ENCODE data around the gene HIGD1B.

Gene HIGD1B

DNA sequence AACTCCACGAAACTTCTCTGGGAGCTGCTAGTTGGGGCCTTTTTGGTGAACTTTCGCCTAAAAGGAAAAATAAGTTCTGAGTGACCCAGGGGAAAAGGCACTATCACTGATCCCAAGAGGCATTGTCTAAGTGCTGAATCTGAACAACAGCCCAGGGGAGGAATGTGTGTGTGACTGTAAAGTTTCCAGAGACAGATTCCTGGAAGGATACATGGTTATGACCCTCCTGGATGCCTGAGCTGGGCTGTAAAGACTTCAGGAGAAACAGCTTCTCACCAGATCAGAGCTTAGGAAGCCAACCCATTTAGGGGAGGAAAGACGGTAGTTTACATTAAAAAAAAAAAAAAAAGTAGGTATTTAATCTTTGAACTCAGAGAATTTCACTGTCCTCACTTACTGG lies 20.2 kb downstream of the HIGD1B start:
- Histone ChIP-seq H3K9me3 (ENCODE audit: insufficient read depth, low read length) (no peaks in the 10 kb centered on the region), H3K36me3 (replicated peaks; ENCODE audit: low read depth, low read length) (peaks cover 57% of the 10 kb centered on the region), H3K9ac (ENCODE audit: low read length) (no peak overlapping the region), H3K4me3 (ENCODE audit: low read length) (no peak overlapping the region), H3K4me1 (ENCODE audit: low read length) (no peaks in the 10 kb centered on the region), H3K27ac (ENCODE audit: low read length) (no peak overlapping the region), H2AFZ (ENCODE audit: low read depth, low read length) (no peak overlapping the region), H3K27me3 (ENCODE audit: low read depth, low read length) (no peaks in the 10 kb centered on the region), H3K4me2 (ENCODE audit: low read length) (no peak overlapping the region), H3K79me2 (ENCODE audit: low read length) (no peaks in the 10 kb centered on the region), H4K20me1 (ENCODE audit: insufficient read depth, low read length) (no peaks in the 10 kb centered on the region)
- no peak for TF ChIP-seq EZH2phosphoT487 (IDR thresholded peaks at IDR 0.05; ENCODE audit: low read depth)
- TF ChIP-seq, protein P1, sequence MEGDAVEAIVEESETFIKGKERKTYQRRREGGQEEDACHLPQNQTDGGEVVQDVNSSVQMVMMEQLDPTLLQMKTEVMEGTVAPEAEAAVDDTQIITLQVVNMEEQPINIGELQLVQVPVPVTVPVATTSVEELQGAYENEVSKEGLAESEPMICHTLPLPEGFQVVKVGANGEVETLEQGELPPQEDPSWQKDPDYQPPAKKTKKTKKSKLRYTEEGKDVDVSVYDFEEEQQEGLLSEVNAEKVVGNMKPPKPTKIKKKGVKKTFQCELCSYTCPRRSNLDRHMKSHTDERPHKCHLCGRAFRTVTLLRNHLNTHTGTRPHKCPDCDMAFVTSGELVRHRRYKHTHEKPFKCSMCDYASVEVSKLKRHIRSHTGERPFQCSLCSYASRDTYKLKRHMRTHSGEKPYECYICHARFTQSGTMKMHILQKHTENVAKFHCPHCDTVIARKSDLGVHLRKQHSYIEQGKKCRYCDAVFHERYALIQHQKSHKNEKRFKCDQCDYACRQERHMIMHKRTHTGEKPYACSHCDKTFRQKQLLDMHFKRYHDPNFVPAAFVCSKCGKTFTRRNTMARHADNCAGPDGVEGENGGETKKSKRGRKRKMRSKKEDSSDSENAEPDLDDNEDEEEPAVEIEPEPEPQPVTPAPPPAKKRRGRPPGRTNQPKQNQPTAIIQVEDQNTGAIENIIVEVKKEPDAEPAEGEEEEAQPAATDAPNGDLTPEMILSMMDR (IDR thresholded peaks at IDR 0.05; ENCODE audit: low read depth, low read length): no peak

DNA sequence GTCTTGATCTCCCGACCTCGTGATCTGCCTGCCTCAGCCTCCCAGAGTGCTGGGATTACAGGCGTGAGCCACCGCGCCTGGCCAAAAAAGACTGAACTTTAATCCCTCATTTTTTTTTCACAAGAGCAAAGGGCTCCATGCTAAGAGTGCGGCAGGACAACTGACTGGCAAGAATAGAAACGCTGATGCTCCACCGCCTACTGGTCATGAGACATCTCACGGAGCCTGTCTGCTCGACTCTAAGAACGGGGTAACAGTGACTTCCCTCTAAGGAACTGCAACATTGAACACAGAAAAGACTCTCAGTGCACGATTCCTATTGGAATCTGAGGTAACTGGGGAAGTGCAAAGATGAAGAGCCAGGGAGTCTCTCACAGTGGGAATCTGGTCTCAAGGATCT lies 23.9 kb downstream of the HIGD1B start:
- Histone ChIP-seq H2AFZ (ENCODE audit: low read depth, low read length) (no peak overlapping the region), H3K4me1 (ENCODE audit: low read length) (no peaks in the 10 kb centered on the region), H3K36me3 (replicated peaks; ENCODE audit: low read depth, low read length) (peaks cover 59% of the 10 kb centered on the region), H3K9me3 (ENCODE audit: insufficient read depth, low read length) (no peaks in the 10 kb centered on the region), H3K27ac (ENCODE audit: low read length) (no peak overlapping the region), H3K27me3 (ENCODE audit: low read depth, low read length) (no peaks in the 10 kb centered on the region), H3K9ac (ENCODE audit: low read length) (no peak overlapping the region), H3K4me3 (ENCODE audit: low read length) (no peak overlapping the region), H4K20me1 (ENCODE audit: insufficient read depth, low read length) (no peaks in the 10 kb centered on the region), H3K4me2 (ENCODE audit: low read length) (no peak overlapping the region), H3K79me2 (ENCODE audit: low read length) (no peaks in the 10 kb centered on the region)
- TF ChIP-seq, protein P1 (IDR thresholded peaks at IDR 0.05; ENCODE audit: low read depth, low read length): no peak
- no peak for TF ChIP-seq EZH2phosphoT487 (IDR thresholded peaks at IDR 0.05; ENCODE audit: low read depth)

DNA sequence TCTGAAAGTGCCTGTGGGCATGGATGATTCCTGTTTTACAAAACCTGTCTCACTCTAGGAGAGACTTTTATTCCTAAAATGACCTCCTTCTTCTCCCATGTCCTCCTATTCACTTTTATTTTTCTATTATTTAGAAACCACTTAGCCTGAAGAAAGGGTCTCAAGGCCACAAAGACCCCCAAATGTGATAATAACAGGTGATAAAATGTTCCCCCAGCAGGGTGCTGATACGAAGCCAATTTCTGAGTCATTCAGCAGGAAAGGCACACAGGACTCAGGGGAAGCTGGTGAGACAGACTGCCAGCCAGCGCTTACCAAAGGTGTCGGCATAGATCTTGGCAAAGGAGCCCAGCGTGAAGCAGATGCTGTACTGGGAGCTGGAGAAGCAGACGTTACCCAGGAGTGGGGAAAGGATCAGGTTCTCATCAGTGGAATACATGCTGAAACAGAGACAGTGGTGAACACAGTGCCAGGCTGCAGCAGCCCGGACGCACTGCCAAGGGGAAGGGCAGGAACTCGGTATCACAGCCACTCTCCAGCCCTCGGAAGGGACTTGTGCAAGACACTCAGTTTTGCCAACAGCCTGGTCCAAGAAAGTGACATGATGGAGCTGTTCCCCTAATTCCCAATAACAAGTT lies 24.6 kb downstream of the HIGD1B start:
- peaks cover 62% of the 10 kb centered on the region for H3K36me3 ChIP-seq (replicated peaks; ENCODE audit: low read depth, low read length)
- no peak overlapping the region for H3K4me3 ChIP-seq (ENCODE audit: low read length)

DNA sequence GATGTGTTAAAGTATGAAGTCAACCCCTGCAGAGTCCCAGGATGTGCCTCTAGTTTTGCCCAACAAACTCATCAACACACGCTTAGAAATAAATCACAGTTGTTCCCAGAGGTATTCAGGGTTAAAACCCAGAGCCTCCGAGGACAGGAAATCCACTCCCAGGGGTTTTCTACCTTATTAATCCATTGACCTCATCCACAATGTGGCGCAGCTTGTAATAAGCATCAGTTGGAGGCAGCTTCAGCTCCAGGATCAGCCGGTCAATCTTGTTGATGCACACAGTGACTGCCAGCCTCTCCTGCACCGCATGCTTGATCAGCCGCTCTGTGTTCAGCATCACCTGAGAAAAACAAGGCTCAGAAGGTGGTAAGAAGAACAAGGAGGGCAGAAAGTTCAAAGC lies 28.1 kb downstream of the HIGD1B start:
- no peak overlapping the region for H3K9ac ChIP-seq (ENCODE audit: low read length)
- no peak overlapping the region for H3K4me2 ChIP-seq (ENCODE audit: low read length)
- H4K20me1 ChIP-seq (ENCODE audit: insufficient read depth, low read length): no peaks in the 10 kb centered on the region
- peaks cover 52% of the 10 kb centered on the region for H3K36me3 ChIP-seq (replicated peaks; ENCODE audit: low read depth, low read length)
- H3K9me3 ChIP-seq (ENCODE audit: insufficient read depth, low read length): no peaks in the 10 kb centered on the region
- no peak overlapping the region for H2AFZ ChIP-seq (ENCODE audit: low read depth, low read length)
- TF ChIP-seq, protein P1 (IDR thresholded peaks at IDR 0.05; ENCODE audit: low read depth, low read length): no peak
- no peak for TF ChIP-seq EZH2phosphoT487 (IDR thresholded peaks at IDR 0.05; ENCODE audit: low read depth)
- H3K27me3 ChIP-seq (ENCODE audit: low read depth, low read length): no peaks in the 10 kb centered on the region
- H3K4me1 ChIP-seq (ENCODE audit: low read length): no peaks in the 10 kb centered on the region
- H3K79me2 ChIP-seq (ENCODE audit: low read length): no peaks in the 10 kb centered on the region
- no peak overlapping the region for H3K27ac ChIP-seq (ENCODE audit: low read length)
- H3K4me3 ChIP-seq (ENCODE audit: low read length): no peak overlapping the region

More for the DNA sequence above, 24.6 kb downstream of the HIGD1B start:
- no peaks in the 10 kb centered on the region for H3K79me2 ChIP-seq (ENCODE audit: low read length)
- H3K4me1 ChIP-seq (ENCODE audit: low read length): no peaks in the 10 kb centered on the region
- TF ChIP-seq, protein P1 (IDR thresholded peaks at IDR 0.05; ENCODE audit: low read depth, low read length): no peak
- no peak for TF ChIP-seq EZH2phosphoT487 (IDR thresholded peaks at IDR 0.05; ENCODE audit: low read depth)
- no peak overlapping the region for H3K9ac ChIP-seq (ENCODE audit: low read length)
- H3K9me3 ChIP-seq (ENCODE audit: insufficient read depth, low read length): no peaks in the 10 kb centered on the region
- H3K27me3 ChIP-seq (ENCODE audit: low read depth, low read length): no peaks in the 10 kb centered on the region
- H3K27ac ChIP-seq (ENCODE audit: low read length): no peak overlapping the region
- no peaks in the 10 kb centered on the region for H4K20me1 ChIP-seq (ENCODE audit: insufficient read depth, low read length)
- no peak overlapping the region for H2AFZ ChIP-seq (ENCODE audit: low read depth, low read length)
- no peak overlapping the region for H3K4me2 ChIP-seq (ENCODE audit: low read length)
